ENCODE measurements around the gene CDC42BPA.

GRCh38 chr1:226977643-226978431 is 340.5 kb downstream of the CDC42BPA start:
- TF ChIP-seq REST (IDR thresholded peaks at IDR 0.05; ENCODE audit: insufficient read depth in 1 of 2, low read depth in 2 of 2, low read length in 2 of 2) (no peak), POLR2AphosphoS5 (IDR thresholded peaks at IDR 0.05; ENCODE audit: low read depth, low read length) (no peak)
